SK-N-SH treated with all-trans-retinoic acid at 6 μM for 48 hours (cell line): ENCODE results near the gene LMAN2L.
A peak's percentile ranks its signal among the peaks of the same experiment; 100 is the strongest.

ENCODE experiments used
- ATAC-seq: fragments of 200-7000 bp; cut with Tn5 transposase; 3 replicates; pipeline ENCODE4 v1.9.1; 2020; ENCODE audit warnings: mild to moderate bottlenecking, moderate library complexity
- BACH2 ChIP-seq: fragments of 250-450 bp; sonication (Bioruptor Pico); IDR thresholded peaks from 2 replicates; pipeline ENCODE4 v1.9.0; 2021; ENCODE audit warnings: mild to moderate bottlenecking, borderline replicate concordance
- CREB5 ChIP-seq: fragments of 250-450 bp; sonication (Bioruptor Pico); IDR thresholded peaks from 2 replicates; pipeline ENCODE4 v1.5.1; 2020; ENCODE audit warnings: low read depth, mild to moderate bottlenecking, moderate library complexity
- CSDC2 ChIP-seq: fragments of 250-450 bp; sonication (Bioruptor Pico); IDR thresholded peaks from 2 replicates; pipeline ENCODE4 v1.5.0; 2020; ENCODE audit warnings: mild to moderate bottlenecking, moderate library complexity
- CSRNP3 ChIP-seq: fragments of 250-450 bp; sonication (Bioruptor Pico); IDR thresholded peaks from 2 replicates; pipeline ENCODE4 v1.5.1; 2021; ENCODE audit warnings: mild to moderate bottlenecking, moderate library complexity
- ESRRG ChIP-seq: fragments of 250-450 bp; sonication (Bioruptor Pico); IDR thresholded peaks from 2 replicates; pipeline ENCODE4 v1.6.1; 2021; ENCODE audit warnings: mild to moderate bottlenecking
- GLIS3 ChIP-seq: fragments of 250-450 bp; sonication (Bioruptor Pico); IDR thresholded peaks from 2 replicates; pipeline ENCODE4 v1.5.0; 2020; ENCODE audit warnings: mild to moderate bottlenecking, moderate library complexity
- ISL1 ChIP-seq: fragments of 250-450 bp; sonication (Bioruptor Pico); IDR thresholded peaks from 2 replicates; pipeline ENCODE4 v2.1.2; 2022; ENCODE audit warnings: mild to moderate bottlenecking, moderate library complexity
- OSR1 ChIP-seq: fragments of 250-450 bp; sonication (Bioruptor Pico); IDR thresholded peaks from 2 replicates; pipeline ENCODE4 v1.8.0; 2022; ENCODE audit warnings: moderate library complexity, mild to moderate bottlenecking, inconsistent platforms
- PPARA ChIP-seq: fragments of 250-450 bp; sonication (Bioruptor Pico); IDR thresholded peaks from 2 replicates; pipeline ENCODE4 v1.5.0; 2020; ENCODE audit warnings: mild to moderate bottlenecking, borderline replicate concordance
- RARB ChIP-seq: fragments of 250-450 bp; sonication (Bioruptor Pico); IDR thresholded peaks from 2 replicates; pipeline ENCODE4 v1.8.0; 2021; ENCODE audit warnings: mild to moderate bottlenecking, moderate library complexity
- SNAI2 ChIP-seq: fragments of 250-450 bp; sonication (Bioruptor Pico); IDR thresholded peaks from 2 replicates; pipeline ENCODE4 v1.5.0; 2020; ENCODE audit warnings: mild to moderate bottlenecking, moderate library complexity
- TCF4 ChIP-seq: fragments of 250-450 bp; sonication (Bioruptor Pico); IDR thresholded peaks from 2 replicates; pipeline ENCODE4 v1.8.0; 2021; ENCODE audit warnings: mild to moderate bottlenecking, moderate library complexity, borderline replicate concordance
- ZC3H10 ChIP-seq: fragments of 250-450 bp; sonication (Bioruptor Pico); IDR thresholded peaks from 2 replicates; pipeline ENCODE4 v1.5.1; 2021; ENCODE audit warnings: mild to moderate bottlenecking, moderate library complexity
- ZNF565 ChIP-seq: fragments of 450-650 bp; formaldehyde crosslinking; conservative IDR thresholded peaks from 2 replicates; pipeline ENCODE4 v1.5.0; 2020; ENCODE audit warnings: low read depth, mild to moderate bottlenecking, moderate library complexity
- ZNF70 ChIP-seq: fragments of 450-650 bp; formaldehyde crosslinking; IDR thresholded peaks from 2 replicates; pipeline ENCODE4 v1.5.0; 2020; ENCODE audit warnings: mild to moderate bottlenecking, moderate library complexity
- ZNF8 ChIP-seq: fragments of 450-650 bp; formaldehyde crosslinking; IDR thresholded peaks from 2 replicates; pipeline ENCODE4 v1.5.0; 2020; ENCODE audit warnings: mild to moderate bottlenecking, moderate library complexity
- TF ChIP-seq, protein P1 (sequence below): fragments of 250-450 bp; sonication (Bioruptor Pico); IDR thresholded peaks from 2 replicates; pipeline ENCODE4 v1.8.0; 2021; ENCODE audit warnings: low read depth, mild to moderate bottlenecking, moderate library complexity, borderline replicate concordance

Gene LMAN2L

DNA sequence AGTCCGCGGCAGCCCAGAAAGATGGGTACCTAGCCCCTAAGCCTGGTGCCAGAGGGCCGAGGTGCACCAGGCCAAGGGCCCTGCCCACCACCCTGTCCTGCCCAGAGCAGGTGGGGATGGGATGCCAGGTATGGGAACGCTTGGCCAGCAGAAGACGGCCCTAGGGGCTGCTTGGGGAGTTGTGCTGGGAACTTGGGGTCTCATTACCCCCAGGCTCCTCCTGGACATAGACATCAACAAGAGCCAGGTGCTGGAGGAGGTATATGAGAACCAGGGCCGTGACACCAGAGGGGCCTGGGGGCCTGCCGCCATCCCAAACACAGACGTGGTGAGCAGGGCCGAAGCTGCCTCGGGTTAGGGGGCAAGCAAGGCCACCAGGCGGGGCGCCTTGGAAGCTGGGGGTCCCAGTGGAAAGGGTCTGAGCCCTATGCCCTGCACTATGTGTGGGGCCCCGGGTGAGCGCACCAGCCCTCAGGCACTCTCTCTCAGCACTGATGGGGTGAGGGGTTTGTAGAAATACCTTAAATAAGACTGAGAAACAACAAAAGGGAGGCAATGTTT, 50.4 kb downstream of the LMAN2L start (continued):
- TF ChIP-seq CREB5 (CRISPR knock-in tag) (no peak), BACH2 (no peak), TCF4 (CRISPR knock-in tag) (no peak), ZNF565 (no peak), GLIS3 (CRISPR knock-in tag) (no peak), SNAI2 (CRISPR knock-in tag) (no peak), PPARA (CRISPR knock-in tag) (no peak), CSRNP3 (no peak), RARB (no peak)

DNA sequence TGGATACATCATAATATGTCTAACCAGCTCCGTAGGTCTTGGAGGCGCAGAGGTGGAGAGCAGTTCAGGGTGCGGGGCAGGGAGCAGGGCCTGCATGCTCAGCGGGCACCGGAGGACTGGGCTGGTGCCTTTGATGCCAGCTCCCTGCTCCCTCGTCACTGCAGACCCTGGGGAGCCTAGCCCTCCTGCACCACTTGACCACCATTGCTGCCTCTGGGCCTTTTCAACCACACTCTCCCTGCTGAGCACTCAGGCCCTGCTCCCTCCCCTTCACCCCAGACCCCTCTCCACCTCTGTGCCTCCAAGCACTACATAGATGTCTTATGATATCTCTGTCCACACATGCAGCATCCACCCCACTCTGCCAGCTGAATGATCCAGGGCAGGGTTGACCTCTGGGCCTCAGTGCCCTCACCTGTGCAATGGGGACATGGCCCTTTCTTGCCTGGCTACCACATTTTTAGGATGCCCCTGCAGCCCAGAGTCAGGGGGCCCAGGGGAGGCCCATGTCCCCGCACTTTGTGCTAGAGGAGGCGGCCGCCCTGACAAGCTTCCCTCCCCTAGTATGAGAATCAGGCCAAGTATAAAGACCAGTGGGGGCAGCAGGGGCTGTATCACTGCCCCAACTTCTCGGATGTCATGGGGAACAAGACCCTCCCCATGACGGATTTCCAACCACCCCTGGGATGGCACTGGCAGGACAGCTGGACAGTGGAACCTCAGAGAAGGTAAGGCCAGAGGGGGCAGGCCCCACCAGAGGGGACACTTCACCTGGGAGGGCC, 51.0 kb downstream of the LMAN2L start:
- TF ChIP-seq ZC3H10 (CRISPR knock-in tag) = no peak
- TF ChIP-seq OSR1 (CRISPR knock-in tag) = no peak
- TF ChIP-seq BACH2 = no peak
- no peak for TF ChIP-seq TCF4 (CRISPR knock-in tag)
- TF ChIP-seq CSDC2 (CRISPR knock-in tag) = no peak
- TF ChIP-seq ESRRG (CRISPR knock-in tag) = no peak
- ATAC-seq = no peak

GRCh38 chr2:96687711-96688640, 51.9 kb downstream of the LMAN2L start:
- TF ChIP-seq ISL1 (no peak), ZNF70 (no peak), RARB (no peak), OSR1 (CRISPR knock-in tag) (no peak), ZNF565 (no peak), CREB5 (CRISPR knock-in tag) (no peak), CSDC2 (CRISPR knock-in tag) (no peak)
- TF ChIP-seq, protein P1, sequence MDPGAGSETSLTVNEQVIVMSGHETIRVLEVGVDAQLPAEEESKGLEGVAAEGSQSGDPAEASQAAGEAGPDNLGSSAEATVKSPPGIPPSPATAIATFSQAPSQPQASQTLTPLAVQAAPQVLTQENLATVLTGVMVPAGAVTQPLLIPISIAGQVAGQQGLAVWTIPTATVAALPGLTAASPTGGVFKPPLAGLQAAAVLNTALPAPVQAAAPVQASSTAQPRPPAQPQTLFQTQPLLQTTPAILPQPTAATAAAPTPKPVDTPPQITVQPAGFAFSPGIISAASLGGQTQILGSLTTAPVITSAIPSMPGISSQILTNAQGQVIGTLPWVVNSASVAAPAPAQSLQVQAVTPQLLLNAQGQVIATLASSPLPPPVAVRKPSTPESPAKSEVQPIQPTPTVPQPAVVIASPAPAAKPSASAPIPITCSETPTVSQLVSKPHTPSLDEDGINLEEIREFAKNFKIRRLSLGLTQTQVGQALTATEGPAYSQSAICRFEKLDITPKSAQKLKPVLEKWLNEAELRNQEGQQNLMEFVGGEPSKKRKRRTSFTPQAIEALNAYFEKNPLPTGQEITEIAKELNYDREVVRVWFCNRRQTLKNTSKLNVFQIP (CRISPR knock-in tag) = no peak
- ATAC-seq = no peak

- no peak for TF ChIP-seq ZC3H10 (CRISPR knock-in tag)
- no peak for ATAC-seq
These were observed 52.6 kb downstream of the LMAN2L start for GRCh38 chr2:96687266-96687665.

- TF ChIP-seq ZNF8 (CRISPR knock-in tag) = no peak
- TF ChIP-seq ZC3H10 (CRISPR knock-in tag) = no peak
- ATAC-seq = peak; percentile 56
These were observed 54.0 kb downstream of the LMAN2L start for GRCh38 chr2:96685577-96686459.
